Pancreas (tissue), 10 donors: Measurements from ENCODE around the gene RAVER1. TPM values are rescaled to one million over a fixed set of nuclear protein-coding genes. Genes with fewer than 3 reads are reported as not detected.
A peak's percentile ranks its signal among the peaks of the same experiment; 100 is the strongest.

Experiments used
- ATAC-seq, 4 donors: fragments of 200-7000 bp; cut with Tn5 transposase; one replicate each; pipeline versions ENCODE4 v1.8.0 to v1.9.1; 2020; ENCODE audit warnings: mild to moderate bottlenecking in 4 of 4, moderate library complexity in 4 of 4
- DNase-seq, 6 donors: peaks; one replicate each; pipeline ENCODE4 v3.0.0-alpha.2; 2020
- FAIRE-seq: peaks from 2 replicates; lab custom pipeline; 2012; peaks lifted over from hg19 to GRCh38; lab: Jason Lieb, UNC
- H3K27ac ChIP-seq, 4 donors: fragments of 200-600 bp; sonication (generic); 1 replicate in 3 of 4; 2 replicates in 1 of 4; pipeline versions ENCODE4 v1.5.0 to v1.8.0; 2020
- H3K27me3 ChIP-seq, 4 donors: fragments of 200-600 bp; one replicate each; pipeline ENCODE4 v1.8.0; 2021
- H3K36me3 ChIP-seq, 3 donors: fragments of 200-600 bp; sonication (generic) in 1 of 3; one replicate each; pipeline versions ENCODE4 v1.5.0 to v1.8.0; 2020 to 2021
- H3K4me1 ChIP-seq, 3 donors: fragments of 200-600 bp; one replicate each; pipeline ENCODE4 v1.8.0; 2021
- H3K4me3 ChIP-seq, 4 donors: fragments of 200-600 bp; sonication (generic) in 2 of 4; one replicate each; pipeline versions ENCODE4 v1.5.0 to v1.8.0; 2020 to 2021
- H3K9me3 ChIP-seq, 4 donors: fragments of 200-600 bp; one replicate each; pipeline ENCODE4 v1.8.0; 2021
- WGBS, 2 donors: extraction: QIAGEN DNeasy Blood & Tissue Kit; methylation state at CpG; one replicate each; pipeline ENCODE4 v1.1.7; 2013; 5-methylcytosine and 5-hydroxymethylcytosine counted together
- intact Hi-C, 3 donors: fragments of 100-400 bp; cut with DNase I; formaldehyde crosslinking; loops; one replicate each; pipeline versions ENCODE4 v1.11.1 to v1.14.2; 2022
- polyA plus RNA-seq, 2 donors: library from polyadenylated mRNA; stranded (reverse); fragments of 200-250 nt; gene quantifications; one replicate each; pipeline ENCODE4 v1.2.3, GENCODE V29; 2013
- total RNA-seq, 6 donors: library from RNA; stranded (reverse); fragmentation: NEBNext Ultra II Directional in 4 of 6; extraction: Animal tissue kit (Norgen Biotek cat#: 25700) in 4 of 6; gene quantifications; one replicate each; pipeline versions ENCODE4 v1.2.1 to v1.2.4, GENCODE V29; 2021 to 2023
- TF ChIP-seq, protein P1 (sequence below), 4 donors: fragments of 200-600 bp; sonication (generic) in 3 of 4; IDR thresholded peaks; one replicate each; pipeline versions ENCODE4 v1.5.0 to v1.8.0; 2021; ENCODE audit warnings: antibody characterized with exemption in 4 of 4
- donor health status: healthy with polysubstance abuse.
- donor health status: DM: no; HTN: no; CAD: no; lungs with moderate emphysema.
- donor health status: DM: no; HTN: no; CAD: no.
- donor health status: control.
- donor health status: control.
- donor health status: Bipolar disorder and iron deficiency.
- donor health status: DM: yes; HTN: yes; CAD: no.
- donor health status: DM: no; HTN: no; CAD: no.
- donor health status: DM: no; HTN: no; CAD: no.
- donor health status: DM: yes; HTN: yes; CAD: no.

RAVER1 gene
- total and polyA plus RNA-seq, 8 donors = 6.0 to 17.3 (median 11.5) TPM

DNA sequence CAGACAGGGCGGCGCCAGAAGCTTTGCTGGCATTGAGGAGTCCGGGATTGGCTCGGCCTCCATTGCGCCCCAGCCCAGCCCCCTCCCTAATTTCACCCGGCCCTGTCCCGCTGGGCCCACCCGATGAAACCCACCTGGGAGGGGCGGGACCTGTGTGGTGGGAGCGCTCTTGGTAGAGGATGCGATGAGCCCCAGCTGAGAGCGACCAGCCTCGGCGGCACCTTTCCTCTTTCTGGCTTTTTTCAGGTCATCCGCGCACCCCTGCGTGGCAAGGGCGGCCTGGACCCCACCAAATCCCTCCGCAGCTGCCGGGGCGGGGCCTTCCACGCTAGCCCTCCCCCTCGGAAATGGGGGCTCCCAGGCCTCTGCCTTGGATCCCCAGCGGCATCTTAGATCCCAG is 23.9 kb downstream of the RAVER1 start, which contains the start of gene ZGLP1:
Gene ZGLP1 (minus strand): TSS at position 393 of the 400 bp plus-strand sequence.
- H3K4me3 ChIP-seq = no peak within 1 kb of the TSS
- H3K27ac ChIP-seq = no peak within 1 kb of the TSS
- TF ChIP-seq, protein P1, sequence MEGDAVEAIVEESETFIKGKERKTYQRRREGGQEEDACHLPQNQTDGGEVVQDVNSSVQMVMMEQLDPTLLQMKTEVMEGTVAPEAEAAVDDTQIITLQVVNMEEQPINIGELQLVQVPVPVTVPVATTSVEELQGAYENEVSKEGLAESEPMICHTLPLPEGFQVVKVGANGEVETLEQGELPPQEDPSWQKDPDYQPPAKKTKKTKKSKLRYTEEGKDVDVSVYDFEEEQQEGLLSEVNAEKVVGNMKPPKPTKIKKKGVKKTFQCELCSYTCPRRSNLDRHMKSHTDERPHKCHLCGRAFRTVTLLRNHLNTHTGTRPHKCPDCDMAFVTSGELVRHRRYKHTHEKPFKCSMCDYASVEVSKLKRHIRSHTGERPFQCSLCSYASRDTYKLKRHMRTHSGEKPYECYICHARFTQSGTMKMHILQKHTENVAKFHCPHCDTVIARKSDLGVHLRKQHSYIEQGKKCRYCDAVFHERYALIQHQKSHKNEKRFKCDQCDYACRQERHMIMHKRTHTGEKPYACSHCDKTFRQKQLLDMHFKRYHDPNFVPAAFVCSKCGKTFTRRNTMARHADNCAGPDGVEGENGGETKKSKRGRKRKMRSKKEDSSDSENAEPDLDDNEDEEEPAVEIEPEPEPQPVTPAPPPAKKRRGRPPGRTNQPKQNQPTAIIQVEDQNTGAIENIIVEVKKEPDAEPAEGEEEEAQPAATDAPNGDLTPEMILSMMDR (IDR thresholded peaks at IDR 0.05) = no peak
- H3K27me3 ChIP-seq = no peaks in the 10 kb centered on the region
- H3K36me3 ChIP-seq = peaks cover 0 to 3% (median 0%) of the 10 kb centered on the region in 3 donors
- no peak for FAIRE-seq
- no peaks in the 10 kb centered on the region for H3K9me3 ChIP-seq
- peak in 1 of 4 donors; percentile 15 for ATAC-seq
- intact Hi-C loops = no loop called here
- H3K4me1 ChIP-seq = no peaks in the 10 kb centered on the region
- no peak for DNase-seq
- 91 to 92% methylated on average over 24 of the region's 24 CpGs for WGBS, 2 donors

DNA sequence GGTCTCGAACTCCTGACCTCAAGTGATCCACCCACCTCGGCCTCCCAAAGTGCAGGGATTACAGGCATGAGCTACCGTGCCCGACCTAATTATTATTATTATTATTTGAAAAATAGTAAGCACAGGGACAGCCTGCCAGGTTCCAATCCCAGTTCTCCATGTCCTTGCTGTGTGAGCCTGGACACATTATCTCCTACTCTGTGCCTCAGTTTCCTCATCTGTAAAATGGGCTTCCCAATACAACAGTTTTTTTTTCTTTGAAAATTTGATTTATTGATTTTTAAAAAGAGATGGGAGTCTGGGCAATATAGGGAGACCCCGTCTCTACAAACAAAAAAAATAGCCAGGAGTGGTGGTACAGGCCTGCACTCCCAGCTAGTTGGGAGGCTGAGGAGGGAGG is 27.0 kb downstream of the RAVER1 start:
- no peak for DNase-seq
- H3K36me3 ChIP-seq = peaks cover 0 to 3% (median 0%) of the 10 kb centered on the region in 3 donors
- no peak overlapping the region for H3K4me3 ChIP-seq
- H3K27me3 ChIP-seq = no peaks in the 10 kb centered on the region
- 83 to 91% methylated on average over 5 of the region's 5 CpGs for WGBS, 2 donors
- FAIRE-seq = no peak
- H3K9me3 ChIP-seq = no peaks in the 10 kb centered on the region
- no peak overlapping the region for H3K27ac ChIP-seq
- TF ChIP-seq, protein P1 (IDR thresholded peaks at IDR 0.05) = no peak
- ATAC-seq = no peak
- intact Hi-C loops = no loop called here
- no peaks in the 10 kb centered on the region for H3K4me1 ChIP-seq

DNA sequence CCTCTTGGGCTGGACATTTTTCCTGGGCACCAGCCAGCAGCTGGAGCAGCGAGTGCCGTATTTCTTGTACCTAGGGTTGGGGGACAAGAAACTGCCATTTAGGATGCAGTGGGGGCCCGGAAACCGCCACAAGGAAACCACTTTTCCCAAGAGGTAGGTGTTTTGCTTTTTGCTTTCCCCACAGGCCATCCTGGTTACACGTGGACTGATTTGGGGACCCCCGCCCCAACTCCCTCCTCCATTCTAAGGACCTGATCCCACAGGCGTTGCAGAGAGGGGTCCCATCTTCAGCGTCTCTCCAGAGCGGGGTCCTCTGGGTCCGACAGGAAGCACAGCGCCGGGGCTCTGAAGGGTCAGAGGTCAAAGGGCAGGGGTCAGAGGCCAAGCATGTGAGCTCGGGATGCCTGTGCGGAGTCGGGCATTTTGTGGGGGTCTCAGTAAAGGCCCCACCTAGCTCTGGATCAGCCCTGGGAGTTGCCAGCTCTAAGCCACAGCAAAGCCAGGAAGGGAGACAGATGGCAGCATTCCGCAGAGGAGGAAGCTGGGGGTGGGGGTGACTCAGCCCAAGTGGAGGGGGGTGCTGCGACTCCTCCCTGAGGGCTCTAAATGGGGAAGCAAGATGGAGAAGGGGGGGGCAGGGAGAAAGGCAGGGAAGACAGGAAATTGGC is 28.1 kb downstream of the RAVER1 start:
- Histone ChIP-seq H3K27me3 (no peaks in the 10 kb centered on the region), H3K9me3 (no peaks in the 10 kb centered on the region), H3K36me3 (peaks cover 0 to 3% (median 0%) of the 10 kb centered on the region in 3 donors), H3K4me1 (no peaks in the 10 kb centered on the region), H3K27ac (no peak overlapping the region), H3K4me3 (no peak overlapping the region)
- DNase-seq (no peak), FAIRE-seq (no peak), ATAC-seq (peak in 2 of 4 donors; percentile 53 to 78)
- TF ChIP-seq, protein P1 (IDR thresholded peaks at IDR 0.05) = no peak
- 83 to 85% methylated on average over 17 of the region's 17 CpGs for WGBS, 2 donors
- intact Hi-C loops = no loop called here

DNA sequence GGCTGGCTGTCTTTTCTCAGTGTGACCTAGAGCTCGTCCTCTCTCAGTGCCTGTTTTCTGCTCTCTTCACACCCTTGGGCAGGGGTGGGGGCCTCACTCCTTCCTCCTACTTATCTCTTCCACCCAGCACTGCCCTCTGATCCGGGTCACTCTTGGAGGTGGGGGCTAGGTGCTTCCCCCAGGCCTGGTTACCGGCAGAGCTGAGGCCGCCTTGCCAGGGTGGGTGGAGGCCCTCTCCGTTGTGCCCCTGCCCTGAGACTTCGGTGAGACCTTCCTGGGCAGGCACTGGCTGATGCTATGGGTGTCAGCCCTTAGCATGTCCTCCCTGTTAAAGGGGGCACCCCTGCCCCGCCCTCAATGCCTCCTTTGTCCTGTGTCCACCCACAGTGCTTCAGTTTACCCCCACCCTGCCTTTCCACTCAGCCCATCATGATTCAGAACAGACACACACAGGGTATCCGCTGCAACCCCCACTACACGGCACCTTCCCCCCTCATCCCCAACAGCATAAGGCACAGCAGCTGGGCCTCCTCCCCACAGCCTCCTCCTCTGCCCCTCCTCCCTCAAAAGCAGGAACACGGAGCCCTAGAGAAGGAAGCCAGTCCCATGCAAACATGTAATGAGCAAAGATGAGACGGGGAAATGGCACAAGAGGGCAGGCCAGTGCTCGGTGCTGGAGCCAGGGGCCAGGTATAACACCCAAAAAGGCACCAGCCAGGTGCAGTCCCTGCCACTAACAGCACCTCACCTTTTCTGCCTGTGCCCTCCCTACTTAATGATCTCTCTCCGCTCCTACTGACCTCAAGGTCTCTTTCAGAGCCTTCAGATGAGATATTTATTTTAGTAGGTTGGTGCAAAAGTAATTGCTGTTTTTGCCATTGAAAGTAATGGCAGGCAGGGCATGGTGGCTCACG is 33.5 kb downstream of the RAVER1 start:
- H3K9me3 ChIP-seq = no peaks in the 10 kb centered on the region
- intact Hi-C loops = no loop called here
- H3K4me1 ChIP-seq = peaks cover 0 to 8% (median 7%) of the 10 kb centered on the region in 3 donors
- H3K36me3 ChIP-seq = no peaks in the 10 kb centered on the region
- FAIRE-seq = no peak
- TF ChIP-seq, protein P1 (IDR thresholded peaks at IDR 0.05) = no peak
- no peak overlapping the region for H3K27ac ChIP-seq
- peaks cover 0 to 6% (median 0%) of the 10 kb centered on the region in 4 donors for H3K27me3 ChIP-seq
- H3K4me3 ChIP-seq = no peak overlapping the region
- DNase-seq = peak in 1 of 6 donors; percentile 23
- 34 to 45% methylated on average over 14 of the region's 14 CpGs for WGBS, 2 donors
- peak in 2 of 4 donors; percentile 19 to 38 for ATAC-seq
